Activated CD4-positive, alpha-beta T cell treated with anti-CD3 and anti-CD28 coated beads for 36 hours (primary cell): Measurements from ENCODE around the gene CABLES2. TPM values are rescaled to one million over a fixed set of nuclear protein-coding genes. Genes with fewer than 3 reads are reported as not detected.
"Not testable (repeated sequence)": the region's sequence is repeated elsewhere in the genome, so short reads cannot be mapped to it uniquely, and the experiment has no call there.

Experiments used
- ATAC-seq: fragments of 200-7000 bp; cut with Tn5 transposase; one replicate; pipeline ENCODE4 v1.10.0; 2021; ENCODE audit warnings: mild to moderate bottlenecking, moderate library complexity
- CTCF ChIA-PET: fragments of 350-600 bp; sonication (Branson Sonifier 250); formaldehyde crosslinking; loops from one replicate; lab custom pipeline; 2021; ENCODE audit warnings: antibody characterized with exemption; lab: Charles Lee
- POLR2A ChIA-PET: fragments of 350-600 bp; sonication (Branson Sonifier 250); formaldehyde crosslinking; loops from one replicate; lab custom pipeline; 2021; ENCODE audit warnings: antibody characterized with exemption, inconsistent platforms; lab: Charles Lee
- DNase-seq: peaks from one replicate; pipeline ENCODE4 v3.0.0-alpha.2; 2020
- H3K27ac Mint-ChIP-seq: one replicate; pipeline ENCODE4 v1.8.0; 2021; ENCODE audit warnings: mixed read lengths
- H3K27me3 Mint-ChIP-seq: one replicate; pipeline ENCODE4 v1.8.0; 2021; ENCODE audit warnings: mixed read lengths
- H3K36me3 Mint-ChIP-seq: one replicate; pipeline ENCODE4 v1.8.0; 2021; ENCODE audit warnings: low read depth, mixed read lengths
- H3K4me1 Mint-ChIP-seq: one replicate; pipeline ENCODE4 v1.8.0; 2021; ENCODE audit warnings: mixed read lengths
- H3K4me3 Mint-ChIP-seq: one replicate; pipeline ENCODE4 v1.8.0; 2021; ENCODE audit warnings: mild to moderate bottlenecking, moderate library complexity, mixed read lengths
- H3K9me3 Mint-ChIP-seq: one replicate; pipeline ENCODE4 v1.8.0; 2021; ENCODE audit warnings: low read depth, mixed read lengths
- intact Hi-C, 2 experiments: fragments of 100-400 bp; cut with DNase I in 1 of 2; cut with micrococcal nuclease in 1 of 2; formaldehyde crosslinking; loops; one replicate each; pipeline versions ENCODE4 v1.14.2 to v1.15.1; 2022 to 2024; cut with DNase I, micrococcal nuclease
- total RNA-seq, 2 experiments: library from RNA; stranded (reverse); gene quantifications; one replicate each; pipeline ENCODE4 v1.2.3, GENCODE V29; 2021

Gene CABLES2
- total RNA-seq, 2 experiments from 2014 or later = 6.4 to 7.6 TPM

DNA sequence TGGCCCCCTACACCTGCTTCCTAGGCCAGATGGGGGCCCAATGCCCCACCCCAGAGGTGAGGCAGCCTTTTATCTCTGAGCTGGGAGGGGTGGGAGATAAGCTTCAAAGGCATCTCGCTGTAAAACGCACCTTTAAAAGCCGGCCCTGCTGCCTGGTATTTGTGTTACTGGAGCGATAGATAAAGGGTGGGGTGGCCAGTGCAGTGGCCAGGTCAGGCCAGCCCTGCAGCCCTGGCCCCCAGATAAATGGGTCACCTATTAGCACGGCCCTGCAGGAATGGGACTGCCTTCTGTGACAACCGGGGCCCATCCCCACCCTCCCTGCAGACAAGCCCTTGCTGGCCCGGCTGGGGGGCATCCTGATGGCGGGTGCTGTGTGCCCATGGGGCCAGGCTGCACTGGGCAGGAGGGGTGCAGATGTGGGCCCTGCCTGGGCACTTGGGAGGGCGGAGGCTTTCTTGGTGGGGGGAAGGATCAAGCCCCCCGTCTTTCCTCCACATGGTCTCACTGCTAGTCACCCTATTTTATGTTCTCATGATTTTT lies 23.3 kb upstream of the CABLES2 start:
- ATAC-seq (no peak), DNase-seq (no peak)
- H3K9me3 Mint-ChIP-seq = no peaks in the 10 kb centered on the region
- intact Hi-C loops = no loop called here
- peaks cover 8% of the 10 kb centered on the region for H3K27me3 Mint-ChIP-seq
- no peak overlapping the region for H3K27ac Mint-ChIP-seq
- H3K4me1 Mint-ChIP-seq = no peaks in the 10 kb centered on the region
- ChIA-PET POLR2A (no interaction called here), CTCF (no interaction called here)
- no peaks in the 10 kb centered on the region for H3K36me3 Mint-ChIP-seq
- no peak overlapping the region for H3K4me3 Mint-ChIP-seq

DNA sequence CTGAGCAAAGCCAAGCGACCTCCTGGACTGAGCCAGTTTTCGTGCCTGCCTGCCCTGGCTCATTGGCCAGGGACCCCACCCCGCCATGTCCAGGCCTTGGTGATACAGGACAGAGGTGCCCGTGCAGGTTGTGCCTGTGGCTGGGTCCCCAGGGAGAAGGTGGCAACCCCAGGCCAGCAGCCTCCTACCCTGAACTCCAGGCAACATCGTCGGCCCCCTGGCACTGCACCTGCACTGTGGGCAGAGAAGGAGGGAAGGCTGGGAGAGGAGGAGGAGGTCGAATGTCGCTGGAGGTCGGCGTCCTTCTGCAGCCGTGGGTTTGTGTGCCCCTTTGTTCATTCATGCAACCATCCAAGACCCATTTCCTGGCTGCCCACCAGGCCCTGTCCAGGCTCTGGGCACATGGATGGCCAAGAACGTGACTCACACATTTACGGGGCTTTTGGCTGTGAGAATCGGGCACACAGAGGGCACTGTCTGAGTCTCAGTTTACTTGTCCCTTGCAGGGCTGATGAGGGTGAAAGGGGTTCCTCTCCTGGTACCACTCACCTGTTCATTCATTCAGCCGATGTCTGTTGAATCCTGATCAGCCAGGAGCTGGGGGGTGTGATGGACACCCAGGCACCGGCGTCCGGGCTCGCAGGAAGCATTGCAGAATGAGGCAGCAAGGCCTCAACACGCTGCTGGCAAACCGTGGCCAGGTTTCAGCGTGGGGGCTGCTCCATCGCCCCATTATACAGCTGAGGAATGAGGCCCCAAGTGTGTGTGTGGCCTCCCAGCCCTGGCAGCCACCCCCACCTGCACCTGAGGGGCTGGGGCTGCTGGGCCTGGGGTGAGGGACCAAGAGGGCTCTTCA lies 22.6 kb upstream of the CABLES2 start:
- POLR2A ChIA-PET = no interaction called here
- H3K4me1 Mint-ChIP-seq = no peaks in the 10 kb centered on the region
- intact Hi-C loops = no loop called here
- H3K36me3 Mint-ChIP-seq = no peaks in the 10 kb centered on the region
- ATAC-seq (no peak), DNase-seq (no peak)
- H3K4me3 Mint-ChIP-seq = no peak overlapping the region
- CTCF ChIA-PET = no interaction called here
- H3K27ac Mint-ChIP-seq = no peak overlapping the region
- H3K27me3 Mint-ChIP-seq = peaks cover 6% of the 10 kb centered on the region
- no peaks in the 10 kb centered on the region for H3K9me3 Mint-ChIP-seq

DNA sequence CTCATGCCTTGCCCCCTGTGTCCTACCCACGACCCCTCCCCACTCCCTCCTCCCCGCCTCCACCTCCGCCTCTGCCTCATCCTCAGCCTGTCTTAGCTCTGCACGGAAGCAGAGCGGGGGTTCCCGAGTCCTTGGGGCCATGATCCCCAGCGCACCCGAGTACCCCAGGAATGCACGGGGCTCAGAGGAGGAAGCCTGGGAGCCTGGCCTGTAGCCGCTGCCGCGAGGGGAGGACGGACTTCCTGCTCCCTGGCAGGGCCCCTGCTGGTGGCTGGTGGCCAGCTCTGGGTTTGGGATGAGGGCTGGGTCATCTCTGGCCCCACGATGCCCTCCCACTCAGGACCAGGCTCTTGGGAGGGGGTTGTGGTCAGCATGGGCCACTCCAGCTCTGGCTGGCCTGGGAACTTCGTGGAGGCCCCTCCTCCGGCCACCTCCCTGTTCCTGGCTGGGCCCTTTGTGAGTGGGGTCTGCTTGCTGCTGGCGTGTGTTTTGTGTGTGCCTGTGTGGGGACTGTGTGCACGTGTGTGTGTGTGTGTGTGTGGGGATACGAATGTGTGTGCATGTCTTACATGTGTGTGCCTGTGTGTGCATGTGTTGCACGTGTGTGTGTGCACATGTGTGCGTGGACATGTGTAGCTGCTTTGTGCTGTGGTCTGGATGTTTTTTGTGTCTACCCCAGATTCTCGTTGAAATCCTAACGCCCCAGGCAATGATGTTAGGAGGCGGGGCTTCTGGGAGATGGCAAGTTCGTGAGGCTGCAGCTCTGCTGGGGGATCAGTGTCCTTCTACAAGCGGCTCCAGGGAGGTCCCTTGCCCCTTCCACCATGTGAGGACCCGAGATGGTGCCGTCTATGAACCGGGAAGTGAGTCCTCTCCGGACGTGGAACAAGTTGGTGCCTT lies 21.6 kb upstream of the CABLES2 start:
- Mint-ChIP-seq H3K4me3 (no peak overlapping the region), H3K36me3 (no peaks in the 10 kb centered on the region), H3K27ac (no peak overlapping the region), H3K27me3 (peaks cover 3% of the 10 kb centered on the region), H3K9me3 (no peaks in the 10 kb centered on the region), H3K4me1 (no peaks in the 10 kb centered on the region)
- ChIA-PET CTCF (interaction anchor here (0.7 kb wide), 1 partner anchor 34 kb away, joined by 3 read pairs; no protein-coding TSS in a partner anchor), POLR2A (no interaction called here)
- ATAC-seq = no peak
- intact Hi-C loops = no loop called here
- no peak for DNase-seq

DNA sequence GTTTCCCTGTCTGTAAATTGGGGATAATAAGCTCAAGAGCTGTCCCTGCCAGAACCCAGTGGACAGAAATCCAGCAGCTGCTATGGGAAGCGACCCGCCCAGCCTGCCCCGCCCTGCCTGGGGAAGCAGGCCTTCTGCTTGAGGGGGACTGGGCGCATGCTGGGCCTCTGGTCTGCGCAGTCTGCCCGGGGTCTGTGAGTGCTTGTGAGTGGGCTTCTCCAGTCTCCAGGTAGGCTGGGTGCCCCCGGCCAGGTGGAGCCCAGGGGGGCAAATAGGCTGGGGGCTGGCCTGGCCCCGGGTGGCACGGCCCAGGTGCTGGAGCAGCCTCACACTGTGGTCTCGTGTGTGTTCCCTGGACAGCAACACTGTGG lies 20.9 kb upstream of the CABLES2 start:
- ATAC-seq (no peak), DNase-seq (no peak)
- Mint-ChIP-seq H3K36me3 (no peaks in the 10 kb centered on the region), H3K4me1 (no peaks in the 10 kb centered on the region), H3K27ac (no peak overlapping the region), H3K4me3 (no peak overlapping the region), H3K27me3 (peaks cover 2% of the 10 kb centered on the region), H3K9me3 (no peaks in the 10 kb centered on the region)
- POLR2A ChIA-PET = no interaction called here
- CTCF ChIA-PET = no interaction called here
- intact Hi-C loops = no loop called here

DNA sequence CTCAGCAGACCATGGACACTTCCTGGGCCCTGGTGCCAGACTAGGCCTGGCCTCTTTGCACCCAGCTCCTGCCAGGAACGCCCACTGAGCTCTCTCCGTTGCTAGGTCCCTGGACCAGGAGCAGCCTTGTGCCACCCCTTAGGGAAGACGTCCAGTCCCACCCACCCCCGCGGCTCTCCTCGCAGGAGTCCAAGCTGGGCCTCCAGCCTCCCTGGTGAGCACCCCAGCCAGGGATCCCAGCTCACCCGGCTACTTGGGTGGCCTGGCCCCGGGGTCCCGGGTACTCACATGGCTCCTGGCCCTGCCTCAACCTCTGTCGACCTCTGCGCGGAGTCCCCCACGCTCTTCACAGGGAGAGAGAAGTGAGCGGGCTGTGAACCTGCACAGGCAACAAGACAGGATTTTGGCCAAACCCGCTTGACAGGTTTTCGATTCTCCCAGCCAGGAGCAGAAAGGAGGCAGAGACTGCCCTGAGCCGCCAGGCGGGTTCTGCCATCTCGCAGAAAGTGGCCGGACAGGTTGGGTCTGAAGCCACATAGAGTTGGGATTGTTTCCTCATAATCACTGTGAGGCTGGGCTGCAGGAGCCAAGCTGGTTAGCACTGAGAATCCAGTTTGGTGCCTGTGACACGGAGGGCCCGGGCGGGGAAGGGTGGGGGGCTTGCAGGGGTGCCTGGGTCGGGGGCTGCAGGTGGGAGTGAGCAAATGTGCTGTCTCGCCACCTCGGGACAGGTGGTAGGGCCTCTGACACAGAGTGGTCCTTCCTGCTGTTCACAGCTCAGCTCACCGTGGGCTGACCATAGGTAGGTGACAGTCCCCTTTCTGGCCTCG lies 20.3 kb upstream of the CABLES2 start, which contains the start of gene RBBP8NL:
Gene RBBP8NL (minus strand): TSS at position 368 of the 830 bp plus-strand sequence. CDS start 7,892 bp downstream, outside the sequence.
- H3K4me3 Mint-ChIP-seq = no peak within 1 kb of the TSS
- H3K36me3 Mint-ChIP-seq = no peaks in the 10 kb centered on the region
- H3K27me3 Mint-ChIP-seq = peaks cover 2% of the 10 kb centered on the region
- ATAC-seq (no peak), DNase-seq (no peak)
- H3K9me3 Mint-ChIP-seq = no peaks in the 10 kb centered on the region
- ChIA-PET POLR2A (no interaction called here), CTCF (no interaction called here)
- H3K4me1 Mint-ChIP-seq = no peaks in the 10 kb centered on the region
- H3K27ac Mint-ChIP-seq = no peak within 1 kb of the TSS
- intact Hi-C loops = no loop called here

DNA sequence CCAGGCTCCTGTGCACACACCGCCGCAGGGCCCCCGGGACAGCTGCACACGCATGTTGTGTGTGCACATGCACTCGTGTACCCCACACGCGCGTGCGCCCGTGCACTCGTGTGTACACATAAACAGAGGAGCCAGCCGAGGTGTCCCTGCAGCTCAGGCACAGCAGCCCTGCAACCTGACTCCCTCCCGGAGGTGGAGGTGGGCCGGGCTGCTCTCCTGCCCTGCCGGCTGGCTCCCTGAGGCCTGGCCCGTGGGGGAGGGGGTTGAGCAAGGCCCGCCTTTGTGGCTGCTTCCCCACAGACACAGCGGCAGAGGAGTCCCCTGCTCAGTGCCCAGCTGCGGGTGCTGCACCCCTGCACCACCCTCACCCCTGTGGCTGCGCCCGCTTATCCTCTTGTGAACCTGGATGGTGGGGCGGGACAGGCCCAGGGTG lies 19.6 kb upstream of the CABLES2 start:
- no peaks in the 10 kb centered on the region for H3K36me3 Mint-ChIP-seq
- no peaks in the 10 kb centered on the region for H3K9me3 Mint-ChIP-seq
- DNase-seq (no peak), ATAC-seq (no peak)
- H3K27ac Mint-ChIP-seq = no peak overlapping the region
- intact Hi-C loops = no loop called here
- ChIA-PET POLR2A (no interaction called here), CTCF (no interaction called here)
- no peak overlapping the region for H3K4me3 Mint-ChIP-seq
- H3K27me3 Mint-ChIP-seq = peaks cover 2% of the 10 kb centered on the region
- H3K4me1 Mint-ChIP-seq = no peaks in the 10 kb centered on the region

DNA sequence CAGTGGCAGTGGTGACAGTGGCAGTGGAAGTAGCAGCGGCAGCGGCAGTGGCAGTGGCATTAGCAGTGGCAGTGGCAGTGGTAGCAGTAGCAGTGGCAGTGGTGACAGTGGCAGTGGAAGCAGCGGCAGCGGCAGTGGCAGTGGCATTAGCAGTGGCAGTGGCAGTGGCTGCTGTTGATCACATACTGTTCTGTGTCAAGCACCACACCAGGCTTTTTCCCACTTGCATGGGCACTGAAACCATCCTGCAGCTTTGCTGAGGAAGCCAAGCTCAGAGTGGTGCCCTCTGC lies 18.9 kb upstream of the CABLES2 start:
- ATAC-seq, H3K9me3 Mint-ChIP-seq, H3K4me1 Mint-ChIP-seq, H3K4me3 Mint-ChIP-seq, H3K36me3 Mint-ChIP-seq, CTCF ChIA-PET, H3K27me3 Mint-ChIP-seq, intact Hi-C loops, POLR2A ChIA-PET, DNase-seq, H3K27ac Mint-ChIP-seq: not testable (repeated sequence)

DNA sequence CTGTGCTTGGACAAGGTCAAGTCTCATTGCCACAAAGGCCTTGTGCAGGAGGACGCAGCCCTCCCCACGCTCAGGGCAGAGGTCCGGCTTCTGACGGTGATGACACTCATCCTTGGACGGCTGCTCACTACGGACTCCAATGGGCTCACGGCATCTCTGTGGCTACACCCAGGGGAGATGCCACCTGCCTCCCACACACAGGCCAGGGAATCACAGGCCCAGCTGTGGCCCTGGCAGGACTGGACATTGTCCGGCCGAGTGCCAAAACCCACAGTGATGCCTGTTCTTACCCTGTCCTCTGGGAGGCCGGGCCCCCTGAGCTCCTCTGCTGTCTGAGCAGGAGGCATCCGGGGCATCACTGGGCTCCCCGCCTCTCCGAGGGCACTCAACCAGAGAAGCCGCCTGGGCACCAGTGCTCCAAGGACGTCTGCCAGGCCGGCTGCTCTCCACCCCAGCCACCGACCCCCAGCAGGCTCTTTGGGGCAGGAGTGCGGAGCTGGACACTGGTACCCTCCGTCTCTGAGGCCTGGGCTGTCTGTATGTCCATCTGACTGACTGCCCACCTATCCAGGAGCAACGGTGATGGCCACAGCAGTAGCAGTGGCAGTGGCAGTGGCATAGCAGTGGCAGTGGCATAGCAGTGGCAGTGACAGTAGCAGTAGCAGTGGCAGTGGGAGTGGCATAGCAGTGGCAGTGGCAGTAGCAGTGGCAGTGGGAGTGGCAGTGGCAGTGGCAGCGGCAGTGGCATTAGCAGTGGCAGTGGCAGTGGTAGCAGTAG lies 18.4 kb upstream of the CABLES2 start:
- ATAC-seq (no peak), DNase-seq (no peak)
- ChIA-PET CTCF (no interaction called here), POLR2A (no interaction called here)
- peaks cover 2% of the 10 kb centered on the region for H3K27me3 Mint-ChIP-seq
- no peaks in the 10 kb centered on the region for H3K4me1 Mint-ChIP-seq
- intact Hi-C loops = no loop called here
- H3K4me3 Mint-ChIP-seq = no peak overlapping the region
- H3K36me3 Mint-ChIP-seq = no peaks in the 10 kb centered on the region
- peaks cover 3% of the 10 kb centered on the region for H3K9me3 Mint-ChIP-seq
- H3K27ac Mint-ChIP-seq = no peak overlapping the region

DNA sequence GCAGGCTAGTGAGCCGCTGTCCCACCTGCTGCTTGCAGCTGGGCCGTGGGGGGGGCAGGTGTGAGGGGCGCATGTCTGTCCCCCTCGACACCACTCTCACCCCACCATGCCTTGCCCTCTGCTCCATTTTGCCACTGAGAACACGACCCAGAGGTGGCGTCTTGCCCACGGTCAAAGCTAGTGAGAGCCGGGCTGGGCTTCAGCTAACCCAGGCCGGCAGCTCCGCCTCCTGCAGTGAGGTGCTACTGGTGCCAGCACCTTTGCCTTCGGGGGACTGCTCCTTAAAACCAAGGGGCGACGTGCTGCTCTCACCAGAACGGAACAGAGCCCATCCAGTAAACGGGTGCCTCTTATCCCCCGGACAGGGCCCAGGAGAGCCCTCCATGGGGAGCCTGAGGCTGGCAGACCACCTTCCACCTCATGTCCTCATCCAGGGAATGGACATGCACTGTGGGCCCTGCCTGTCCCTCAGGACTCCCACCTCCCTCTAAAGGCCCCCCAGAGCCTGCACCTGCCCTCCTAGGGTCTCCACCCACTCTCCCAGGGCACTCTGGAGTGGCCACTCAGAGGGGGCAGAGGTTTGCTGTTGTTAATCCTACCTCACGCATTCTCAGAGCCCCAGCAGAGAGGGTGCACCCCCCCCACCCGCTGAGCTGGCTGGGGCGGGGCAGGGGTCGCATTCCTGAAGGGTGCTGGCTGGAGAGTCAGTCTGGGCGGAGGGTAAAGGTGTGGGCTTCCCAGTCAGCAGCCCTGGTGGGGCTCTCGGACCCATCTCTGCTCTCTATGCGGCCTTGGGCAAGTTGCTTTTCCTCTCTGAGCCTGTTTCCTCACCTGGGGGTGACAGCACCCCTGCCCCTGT lies 17.4 kb upstream of the CABLES2 start:
- no peak for ATAC-seq
- Mint-ChIP-seq H3K27ac (no peak overlapping the region), H3K9me3 (peaks cover 3% of the 10 kb centered on the region), H3K4me3 (no peak overlapping the region), H3K4me1 (no peaks in the 10 kb centered on the region), H3K36me3 (no peaks in the 10 kb centered on the region), H3K27me3 (peaks cover 2% of the 10 kb centered on the region)
- ChIA-PET CTCF (no interaction called here), POLR2A (no interaction called here)
- no peak for DNase-seq
- intact Hi-C loops = no loop called here

DNA sequence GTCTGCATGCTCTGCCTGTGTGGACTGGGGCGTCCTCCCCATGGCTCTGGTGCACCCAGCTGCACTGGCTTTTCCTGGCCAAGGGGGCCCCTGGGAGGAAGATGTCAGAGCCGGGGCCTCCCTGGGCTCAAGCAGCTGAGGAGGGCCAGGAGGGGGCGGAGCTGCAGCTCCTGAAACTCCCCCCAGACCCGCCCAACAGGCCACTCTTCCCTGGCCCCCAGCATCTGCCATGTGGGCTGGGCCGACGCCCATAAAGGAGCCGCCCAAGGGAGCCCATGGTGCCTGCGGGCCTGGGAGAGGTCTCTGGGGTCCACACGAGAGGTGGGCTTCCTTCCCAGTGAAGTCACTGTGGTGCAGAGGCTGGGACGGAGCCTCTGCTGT lies 16.2 kb upstream of the CABLES2 start:
- intact Hi-C loops = no loop called here
- POLR2A ChIA-PET = no interaction called here
- Mint-ChIP-seq H3K4me1 (no peaks in the 10 kb centered on the region), H3K4me3 (no peak overlapping the region), H3K36me3 (no peaks in the 10 kb centered on the region), H3K9me3 (peaks cover 3% of the 10 kb centered on the region), H3K27ac (no peak overlapping the region), H3K27me3 (peaks cover 2% of the 10 kb centered on the region)
- DNase-seq (no peak), ATAC-seq (no peak)
- CTCF ChIA-PET = no interaction called here
